ENCODE results near the gene CEP112. TPM values are rescaled to one million over a fixed set of nuclear protein-coding genes. Genes with fewer than 3 reads are reported as not detected.
A peak's percentile ranks its signal among the peaks of the same experiment; 100 is the strongest.

The CEP112 gene
- total RNA-seq, 1 donor from 2014 or later: 8.5 TPM

DNA sequence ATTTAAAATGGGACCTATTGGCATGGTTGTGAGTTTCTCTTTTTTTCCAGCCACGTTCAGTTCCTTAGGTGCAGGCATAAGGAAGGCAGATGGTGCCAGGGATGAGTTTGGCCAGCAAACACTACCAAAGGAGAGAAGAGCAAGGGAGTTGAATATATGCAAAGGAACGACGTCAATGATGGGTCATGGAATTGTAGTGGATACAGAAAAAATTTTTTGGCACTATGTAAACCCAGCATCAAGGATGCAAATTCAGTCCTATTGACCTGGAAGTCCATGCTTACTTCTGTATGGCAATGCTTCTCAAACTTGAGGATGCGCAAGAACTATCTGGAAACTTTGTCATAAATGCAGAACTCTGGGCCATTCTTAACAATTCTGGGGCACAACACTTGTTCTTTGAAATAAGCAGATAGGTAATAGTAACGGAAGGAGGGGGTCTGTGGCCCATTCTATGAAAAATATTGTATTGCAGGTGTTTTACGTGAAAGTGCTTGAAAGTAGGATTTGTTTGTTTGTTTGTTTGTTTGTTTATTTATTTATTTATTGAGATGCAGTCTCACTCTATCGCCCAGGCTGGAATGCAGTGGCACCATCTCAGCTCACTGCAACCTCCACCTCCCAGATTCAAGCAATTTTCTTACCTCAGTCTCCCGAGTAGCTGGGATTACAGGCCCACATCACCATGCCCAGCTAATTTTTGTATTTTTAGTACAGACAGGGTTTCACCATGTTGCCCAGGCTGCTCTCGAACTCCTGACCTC lies 19.3 kb upstream of the CEP112 start:
- no peak for DNase-seq (ENCODE audit: low read depth in 2 of 2)

DNA sequence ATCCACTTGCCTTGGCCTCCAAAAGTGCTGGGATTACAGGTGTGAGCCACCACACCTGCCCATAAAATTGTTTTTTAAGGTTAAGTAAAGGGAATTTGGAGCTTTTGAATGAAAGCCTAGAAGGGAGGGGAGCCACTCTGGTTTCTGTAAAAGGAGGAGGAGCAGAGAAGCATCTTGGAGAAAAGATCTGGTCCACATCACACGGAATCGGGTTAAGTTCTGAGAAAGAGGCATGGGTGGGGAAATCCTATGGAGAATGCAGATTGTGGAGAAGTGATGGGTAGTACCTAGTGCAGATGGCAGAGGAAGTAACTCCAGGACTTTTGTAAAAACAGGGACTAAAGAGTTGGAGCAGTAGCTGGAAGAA lies 18.3 kb upstream of the CEP112 start:
- DNase-seq (ENCODE audit: low read depth in 2 of 2): no peak

DNA sequence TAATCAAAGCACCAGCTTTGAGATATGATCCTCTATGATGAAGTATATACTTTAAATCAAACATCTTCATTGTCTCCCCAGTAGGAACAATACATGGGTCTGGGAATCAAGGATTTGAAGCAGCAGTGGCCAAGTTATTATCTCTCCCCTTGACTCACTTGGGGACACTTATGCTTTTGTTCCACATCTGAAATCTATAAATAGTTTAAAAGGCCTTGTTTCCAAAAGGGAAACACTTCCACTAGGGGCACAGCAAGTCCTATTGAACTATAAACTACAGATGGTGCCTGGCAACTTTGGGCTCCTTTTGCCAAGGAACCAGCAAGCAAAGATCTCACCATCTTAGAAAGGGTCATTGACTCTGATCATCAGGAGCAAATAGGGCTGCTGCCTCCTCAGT lies 16.0 kb upstream of the CEP112 start:
- no peak for DNase-seq (ENCODE audit: low read depth in 2 of 2)

DNA sequence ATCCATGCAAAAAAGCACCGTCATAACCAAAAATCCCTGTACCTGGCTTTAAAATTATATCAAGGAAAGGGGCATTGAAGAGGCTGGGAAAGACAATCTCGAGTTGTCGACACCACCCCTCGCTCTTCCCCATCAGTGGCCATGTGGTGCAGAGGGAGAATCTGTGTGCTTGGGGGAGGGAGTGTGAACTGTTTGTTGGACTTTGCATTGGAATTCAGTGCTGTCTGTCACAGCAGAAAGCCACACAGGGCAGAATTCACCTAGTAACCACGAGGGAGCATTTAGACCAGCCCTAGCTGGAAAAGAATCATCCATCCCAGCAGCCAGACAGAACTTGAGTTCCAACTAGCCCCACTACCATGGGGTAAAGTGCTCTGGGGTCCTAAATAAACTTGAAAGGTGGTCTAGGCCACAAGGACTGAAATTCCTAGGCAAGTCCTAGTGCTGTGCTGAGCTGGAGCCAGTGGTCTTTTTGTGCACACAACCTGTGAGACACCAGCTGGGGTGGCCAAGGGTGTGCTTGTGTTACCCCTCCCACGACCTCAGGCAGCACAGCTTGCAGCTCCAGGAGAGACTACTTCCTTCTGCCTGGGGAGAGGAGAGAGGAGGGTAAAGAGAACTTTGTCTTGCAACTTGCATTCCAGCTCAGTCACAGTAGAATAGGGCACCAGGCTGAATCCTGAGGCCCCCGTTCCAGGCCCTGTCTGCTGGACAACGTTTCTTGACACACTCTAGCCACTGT lies 11.5 kb upstream of the CEP112 start:
- DNase-seq (ENCODE audit: low read depth in 2 of 2): no peak

DNA sequence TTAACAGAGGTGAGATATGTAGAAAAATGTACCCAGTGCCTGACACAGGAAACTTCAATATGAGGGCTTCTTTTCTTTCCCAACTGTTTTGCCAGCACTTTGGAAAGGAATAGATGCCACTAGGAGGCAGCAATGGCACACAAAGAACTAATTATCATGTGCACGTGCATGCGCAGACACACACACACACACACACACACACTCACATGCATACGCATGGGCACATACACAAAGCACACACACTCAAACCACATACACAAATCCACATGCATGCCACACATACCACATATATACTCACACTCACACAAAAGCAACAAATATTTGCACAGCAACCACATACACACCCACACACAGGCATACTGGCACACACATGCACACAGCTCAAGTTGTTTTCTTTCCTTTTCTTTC lies 8.8 kb upstream of the CEP112 start:
- DNase-seq (ENCODE audit: low read depth in 2 of 2): peak; percentile 86 to 90

DNA sequence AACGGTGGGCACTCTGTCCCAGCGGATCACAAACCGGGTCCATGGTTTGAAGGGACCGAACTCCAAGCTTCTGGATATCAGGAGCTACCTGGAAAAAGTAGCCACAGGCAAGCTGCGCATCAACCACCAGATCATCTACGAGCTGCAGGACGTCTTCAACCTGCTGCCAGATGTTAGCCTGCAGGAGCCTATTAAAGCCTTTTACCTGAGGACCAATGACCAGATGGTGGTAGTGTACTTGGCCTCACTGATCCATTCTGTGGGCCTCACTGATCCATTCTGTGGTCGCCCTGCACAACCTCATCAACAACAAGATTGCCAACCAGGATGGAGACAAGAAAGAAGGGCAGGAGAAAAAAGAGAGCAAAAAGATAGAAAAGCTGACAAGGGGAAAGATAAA lies 6.3 kb upstream of the CEP112 start:
- DNase-seq (ENCODE audit: low read depth in 2 of 2): no peak

DNA sequence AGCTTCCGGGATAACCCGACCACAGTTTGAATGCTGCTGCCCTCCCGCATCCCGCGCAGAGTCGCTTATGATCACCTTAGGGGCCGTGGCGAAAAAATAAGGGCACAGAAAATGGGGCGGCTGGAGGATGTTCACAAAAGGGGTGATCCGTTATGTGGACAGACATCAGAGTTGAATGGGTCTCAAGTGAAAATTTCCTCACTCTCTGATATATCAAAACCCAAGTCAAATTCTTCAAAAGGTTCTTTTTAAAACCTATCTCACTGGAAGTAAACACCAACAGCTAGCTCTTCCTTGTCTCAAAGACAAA lies 400 bp upstream of the CEP112 start:
- no peak for DNase-seq (ENCODE audit: low read depth in 2 of 2)

DNA sequence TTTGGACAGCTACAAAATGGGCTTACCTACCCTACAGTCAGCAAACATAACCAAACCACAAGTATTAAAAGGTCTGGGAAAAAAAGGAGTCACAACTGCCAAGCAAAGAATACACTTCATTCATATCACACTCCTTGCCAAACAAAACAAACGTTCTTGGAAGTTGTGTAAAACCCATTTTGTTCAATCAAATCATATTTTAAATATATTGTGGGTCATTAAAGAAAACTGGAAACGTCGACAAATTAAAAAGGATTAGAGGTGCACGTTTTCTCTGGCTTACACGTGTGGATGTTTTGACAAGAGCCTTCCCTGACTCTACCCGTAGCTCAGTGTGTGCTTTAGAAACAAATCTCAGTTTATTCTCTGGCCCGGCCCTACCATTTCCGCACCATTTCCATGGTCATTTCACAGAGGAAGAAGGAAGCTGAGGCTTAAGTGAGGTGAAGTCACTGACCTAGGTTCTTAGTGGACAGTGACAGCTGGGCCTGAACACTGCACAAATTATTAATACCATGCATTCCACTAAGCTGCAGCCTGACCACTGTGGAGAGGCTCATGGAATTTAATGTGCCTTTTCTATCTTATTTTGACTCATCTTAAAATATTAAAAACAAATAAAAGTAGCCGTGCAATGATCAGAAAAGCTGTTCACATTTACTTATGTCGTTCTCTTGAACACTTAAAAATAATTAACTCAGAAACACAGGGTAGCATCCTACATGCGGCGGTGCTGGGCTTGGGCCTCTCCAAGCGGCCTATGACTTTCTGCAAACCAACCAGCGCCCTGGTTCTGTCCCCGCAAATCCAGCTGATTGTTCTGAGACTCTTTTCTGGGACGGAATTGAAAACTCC lies 968 bp downstream of the CEP112 start:
- peak; percentile 45 to 52 for DNase-seq (ENCODE audit: low read depth in 2 of 2)

DNA sequence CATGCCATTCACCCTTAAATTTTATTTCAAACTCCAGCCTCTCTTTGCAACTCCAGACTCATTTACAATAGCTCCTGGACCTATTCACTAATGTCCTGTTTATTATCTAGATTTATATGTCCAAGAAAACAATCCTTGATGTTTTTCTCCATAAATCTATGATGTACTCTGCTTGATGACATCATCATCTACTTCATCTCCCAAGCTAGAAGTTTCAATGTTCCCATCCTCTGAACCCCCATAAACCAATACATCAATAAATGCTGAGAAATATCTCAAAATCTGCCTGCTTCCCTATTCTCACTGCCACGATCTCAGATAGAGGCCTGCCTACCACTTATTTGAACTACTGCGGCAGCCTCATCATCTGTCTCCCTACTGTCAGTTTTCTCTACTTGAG lies 4.2 kb downstream of the CEP112 start:
- no peak for DNase-seq (ENCODE audit: low read depth in 2 of 2)

DNA sequence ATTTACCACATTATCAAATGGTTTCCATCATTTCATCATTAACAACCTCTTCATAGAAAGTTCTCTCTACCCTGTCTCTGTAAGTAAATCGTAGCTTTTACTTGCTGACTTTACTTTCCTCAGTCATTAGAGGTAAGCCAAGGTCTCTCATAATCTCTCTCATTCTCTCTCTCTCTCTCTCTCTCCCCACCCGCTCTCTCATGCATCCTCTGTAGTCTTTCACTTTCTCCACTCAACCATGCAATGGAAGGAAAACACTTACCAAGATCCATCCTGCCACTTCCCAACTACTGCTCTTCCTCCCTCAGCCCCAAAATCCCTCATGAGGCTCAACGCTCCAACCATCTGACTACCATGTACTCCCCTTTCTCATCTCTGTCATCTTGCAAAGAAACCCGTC lies 6.1 kb downstream of the CEP112 start:
- no peak for DNase-seq (ENCODE audit: low read depth in 2 of 2)

DNA sequence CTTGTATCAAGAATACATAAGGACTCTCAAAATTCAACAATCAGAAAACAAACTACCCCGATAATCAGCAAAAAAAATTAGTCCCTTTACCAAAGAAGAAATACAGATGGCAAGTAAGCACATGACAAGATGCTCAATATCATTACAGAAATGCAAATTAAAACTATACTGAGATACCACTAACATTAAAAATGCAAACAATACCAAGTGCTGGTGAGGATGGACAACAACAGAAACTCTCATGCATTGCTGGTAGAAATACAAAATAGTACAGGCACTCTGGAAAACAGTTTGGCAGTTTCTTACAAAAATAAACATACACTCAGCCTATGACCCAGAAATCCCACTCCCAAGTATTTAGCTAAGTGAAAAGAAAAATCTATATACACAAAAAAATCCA lies 7.5 kb downstream of the CEP112 start:
- no peak for DNase-seq (ENCODE audit: low read depth in 2 of 2)

DNA sequence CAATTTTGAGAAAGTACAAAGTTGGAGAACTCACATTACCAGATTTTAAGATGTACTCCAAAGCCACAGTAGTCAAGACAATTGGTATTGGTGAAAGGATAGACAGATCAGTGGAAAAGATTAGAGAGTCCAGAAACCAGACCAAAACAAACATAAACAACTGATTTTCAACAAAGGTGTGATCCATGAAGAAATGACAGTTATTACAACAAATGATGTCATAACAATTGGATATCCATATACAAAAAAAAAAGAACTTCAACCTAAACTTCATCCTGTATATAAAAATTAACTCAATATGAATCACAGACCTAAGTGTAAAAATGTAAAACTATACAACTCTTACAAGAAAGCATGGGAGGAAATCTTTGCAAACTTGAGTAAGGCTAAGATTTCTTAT lies 8.4 kb downstream of the CEP112 start:
- no peak for DNase-seq (ENCODE audit: low read depth in 2 of 2)

DNA sequence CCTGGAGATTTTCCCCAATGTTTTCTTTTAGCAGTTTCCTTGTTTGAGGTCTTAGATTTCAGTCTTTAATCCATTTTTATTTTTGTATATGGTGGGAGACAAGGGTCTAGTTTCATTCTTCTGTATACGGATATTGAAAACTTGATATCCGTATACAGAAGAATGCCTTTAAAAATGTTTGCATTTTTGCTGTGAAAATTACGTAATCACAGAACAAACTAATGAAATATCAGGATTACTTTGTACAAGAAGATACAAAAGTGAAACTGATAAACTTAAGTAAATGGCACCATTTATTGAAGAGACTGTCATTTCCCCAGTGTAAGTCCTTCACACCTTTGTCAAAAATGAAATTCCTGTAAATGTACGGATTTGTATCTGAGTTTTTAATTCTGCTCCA lies 13.3 kb downstream of the CEP112 start:
- no peak for DNase-seq (ENCODE audit: low read depth in 2 of 2)

DNA sequence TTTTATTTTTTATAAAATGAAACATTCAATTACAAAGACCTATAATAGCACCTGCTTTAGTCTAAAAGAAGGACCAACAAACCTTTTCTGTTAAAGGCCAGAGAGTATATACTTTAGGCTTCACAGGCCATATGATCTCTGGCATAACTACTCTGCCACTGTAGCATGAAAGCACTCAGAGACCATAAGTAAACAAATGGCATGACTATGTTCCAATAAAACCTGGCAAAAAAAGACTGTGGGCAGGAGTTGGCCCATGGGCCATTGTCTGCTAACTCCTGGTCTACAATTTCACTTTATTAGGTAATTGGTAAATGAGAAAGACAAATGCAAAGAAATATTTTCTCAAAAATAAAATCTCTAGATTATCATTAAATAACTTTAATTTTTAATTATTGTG lies 14.9 kb downstream of the CEP112 start:
- no peak for DNase-seq (ENCODE audit: low read depth in 2 of 2)

DNA sequence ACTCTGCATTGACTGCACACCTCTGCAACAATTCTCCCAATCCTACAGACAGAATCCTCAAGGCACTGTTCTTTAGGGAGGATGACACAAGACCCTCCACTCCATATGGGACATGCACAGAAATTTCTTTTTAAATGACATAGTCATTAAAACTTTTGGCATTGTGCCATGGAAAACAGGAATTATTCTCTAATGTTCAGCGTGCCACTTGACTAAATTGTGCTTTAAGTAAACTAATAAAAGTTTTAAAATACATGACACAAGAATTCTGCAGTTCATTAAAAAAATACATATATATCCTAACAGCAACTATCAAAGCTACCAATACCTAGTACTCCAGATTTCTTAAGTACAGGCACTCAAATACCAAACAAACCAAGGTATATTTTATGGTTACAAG lies 16.0 kb downstream of the CEP112 start:
- DNase-seq (ENCODE audit: low read depth in 2 of 2): peak; percentile 5 to 39

DNA sequence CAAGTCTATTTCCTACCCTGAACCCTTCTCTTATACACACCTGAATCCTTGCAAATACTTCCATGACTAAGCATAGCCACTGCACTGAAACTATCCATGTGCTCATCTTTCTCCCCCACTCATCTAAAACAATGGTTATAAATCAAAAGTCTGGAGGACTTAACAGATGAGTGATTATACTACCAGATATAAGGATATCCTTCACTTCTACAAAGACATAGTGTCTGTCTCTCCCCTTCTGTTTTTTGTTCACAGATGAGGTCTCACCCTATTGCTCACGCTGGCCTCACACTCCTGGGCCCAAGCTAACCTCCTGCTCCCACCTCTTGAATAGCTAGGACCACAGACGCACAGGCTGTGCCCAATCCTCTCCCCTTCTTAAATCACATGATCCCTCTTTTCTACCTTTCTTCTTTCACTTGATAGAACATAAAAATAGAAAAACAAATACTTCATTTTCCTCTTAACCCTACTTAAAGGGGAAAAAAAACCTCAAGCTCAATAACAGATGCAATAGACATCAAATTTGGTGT lies 19.2 kb downstream of the CEP112 start:
- DNase-seq (ENCODE audit: low read depth in 2 of 2): no peak

DNA sequence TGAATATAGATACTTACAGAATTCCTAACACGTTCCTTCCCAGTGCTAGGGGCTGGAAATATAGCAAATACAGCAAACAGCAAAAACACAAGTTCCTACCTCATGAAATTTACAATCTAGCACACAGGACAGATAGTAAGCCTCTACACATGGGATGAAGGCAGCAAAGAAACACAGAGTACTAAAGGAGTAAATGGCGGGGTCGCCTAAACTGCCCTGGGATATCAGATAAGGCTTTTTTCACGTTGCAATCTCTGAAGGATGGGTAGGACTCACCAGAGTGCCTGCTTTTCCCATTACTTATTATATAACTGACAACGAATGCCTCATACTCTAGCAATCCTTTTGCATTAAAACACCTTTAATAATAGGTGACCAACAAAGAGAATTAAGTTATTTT lies 19.8 kb downstream of the CEP112 start:
- DNase-seq (ENCODE audit: low read depth in 2 of 2): no peak

DNA sequence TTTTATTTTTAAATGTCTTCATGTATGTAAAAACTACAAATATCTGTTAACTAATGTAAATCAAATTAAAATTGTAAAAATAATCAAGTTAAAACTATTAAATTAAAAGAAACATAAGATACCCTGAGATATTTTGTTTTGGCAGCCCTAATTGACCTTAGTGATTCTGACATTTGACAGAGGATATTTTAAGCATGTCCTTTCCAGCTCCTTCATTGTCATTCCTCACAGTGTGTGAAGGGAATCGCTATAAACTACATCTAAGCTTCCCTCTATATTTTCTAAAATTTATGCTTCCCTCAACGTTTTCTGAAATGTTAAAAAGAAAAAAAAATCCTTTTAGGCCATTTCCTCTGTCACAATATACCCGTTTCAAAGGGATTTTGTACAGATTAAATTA lies 20.2 kb downstream of the CEP112 start:
- DNase-seq (ENCODE audit: low read depth in 2 of 2): no peak

DNA sequence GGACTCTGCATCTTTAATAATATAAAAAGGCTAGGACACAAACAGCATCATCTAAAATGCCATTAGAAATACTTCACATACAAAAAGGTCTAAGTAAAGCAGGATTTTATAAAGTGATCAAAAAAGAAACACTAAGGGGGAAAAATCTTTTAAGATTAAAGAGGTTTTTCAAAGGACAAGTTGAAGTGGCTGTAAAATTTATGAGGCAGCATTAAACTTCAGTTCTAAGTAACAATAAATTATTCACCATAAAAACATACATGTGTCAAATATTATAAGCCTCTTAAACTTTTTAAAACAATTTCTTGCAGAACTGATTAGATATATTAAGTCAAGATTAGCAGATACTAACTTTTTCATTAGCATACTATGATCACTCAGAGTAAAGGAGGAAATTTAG lies 20.8 kb downstream of the CEP112 start:
- DNase-seq (ENCODE audit: low read depth in 2 of 2): no peak

DNA sequence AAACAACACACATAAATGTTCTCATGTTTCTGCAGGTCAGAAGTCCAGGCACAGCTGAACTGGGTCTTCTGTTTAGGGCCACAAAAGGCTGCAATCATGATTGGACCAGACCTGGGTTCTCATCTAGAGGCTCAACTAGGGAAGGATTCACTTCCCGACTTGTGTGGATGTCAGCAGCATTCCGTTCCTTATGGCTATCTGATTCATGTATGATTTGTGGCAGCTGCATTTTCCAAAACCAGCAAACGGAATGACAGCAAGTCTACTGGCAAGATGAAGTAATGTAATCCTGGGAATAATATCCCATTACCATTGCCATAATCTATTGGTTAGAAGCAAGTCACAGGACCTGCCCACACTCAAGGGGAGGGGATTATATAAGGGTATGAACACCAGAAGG lies 22.1 kb downstream of the CEP112 start:
- DNase-seq (ENCODE audit: low read depth in 2 of 2): no peak

DNA sequence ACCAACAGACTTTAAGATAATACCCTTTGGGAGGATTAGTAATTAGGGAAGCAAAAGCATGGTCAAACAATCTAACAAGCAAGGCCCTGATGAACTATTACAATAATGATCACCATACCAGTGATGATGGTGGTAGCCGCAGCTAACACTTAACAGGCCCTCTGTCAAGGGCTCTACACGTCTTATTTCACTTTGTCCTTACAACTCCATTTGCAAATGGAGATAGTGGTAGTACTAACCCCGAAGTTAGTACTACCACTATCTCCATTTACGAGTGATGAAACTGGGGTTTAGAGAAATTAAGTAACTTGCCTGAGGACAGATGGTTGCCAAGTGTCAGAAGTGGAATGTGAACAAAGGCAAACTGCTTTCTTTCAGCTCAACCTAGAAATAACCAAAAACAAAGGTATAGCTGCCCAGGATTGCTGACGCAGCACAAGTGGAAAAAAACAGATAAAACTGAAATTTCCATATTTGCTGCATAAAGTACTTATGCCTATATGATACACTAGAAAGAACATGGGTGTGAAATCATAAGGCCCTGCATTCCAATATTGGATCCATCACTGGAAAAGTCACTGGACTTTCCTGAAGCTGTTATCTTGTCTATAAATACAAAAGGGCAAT lies 24.6 kb downstream of the CEP112 start:
- no peak for DNase-seq (ENCODE audit: low read depth in 2 of 2)
